ENCODE data around the gene LUC7L3.

Gene LUC7L3

GRCh38 chr17:50783193-50783660, 63.8 kb downstream of the LUC7L3 start:
- Mint-ChIP-seq H3K9me3 (no peaks in the 10 kb centered on the region), H3K4me3 (no peak overlapping the region), H3K27me3 (ENCODE audit: low read depth) (no peaks in the 10 kb centered on the region), H3K36me3 (ENCODE audit: low read depth) (no peaks in the 10 kb centered on the region), H3K4me1 (peaks cover 14% of the 10 kb centered on the region), H3K27ac (peak overlapping the region in 1 of 3 experiments; percentile 55)
- TF ChIP-seq, protein P1, sequence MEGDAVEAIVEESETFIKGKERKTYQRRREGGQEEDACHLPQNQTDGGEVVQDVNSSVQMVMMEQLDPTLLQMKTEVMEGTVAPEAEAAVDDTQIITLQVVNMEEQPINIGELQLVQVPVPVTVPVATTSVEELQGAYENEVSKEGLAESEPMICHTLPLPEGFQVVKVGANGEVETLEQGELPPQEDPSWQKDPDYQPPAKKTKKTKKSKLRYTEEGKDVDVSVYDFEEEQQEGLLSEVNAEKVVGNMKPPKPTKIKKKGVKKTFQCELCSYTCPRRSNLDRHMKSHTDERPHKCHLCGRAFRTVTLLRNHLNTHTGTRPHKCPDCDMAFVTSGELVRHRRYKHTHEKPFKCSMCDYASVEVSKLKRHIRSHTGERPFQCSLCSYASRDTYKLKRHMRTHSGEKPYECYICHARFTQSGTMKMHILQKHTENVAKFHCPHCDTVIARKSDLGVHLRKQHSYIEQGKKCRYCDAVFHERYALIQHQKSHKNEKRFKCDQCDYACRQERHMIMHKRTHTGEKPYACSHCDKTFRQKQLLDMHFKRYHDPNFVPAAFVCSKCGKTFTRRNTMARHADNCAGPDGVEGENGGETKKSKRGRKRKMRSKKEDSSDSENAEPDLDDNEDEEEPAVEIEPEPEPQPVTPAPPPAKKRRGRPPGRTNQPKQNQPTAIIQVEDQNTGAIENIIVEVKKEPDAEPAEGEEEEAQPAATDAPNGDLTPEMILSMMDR (IDR thresholded peaks at IDR 0.05; ENCODE audit: unreplicated experiment in 3 of 3), result peak; percentile 97 to 99 (median 98)

DNA sequence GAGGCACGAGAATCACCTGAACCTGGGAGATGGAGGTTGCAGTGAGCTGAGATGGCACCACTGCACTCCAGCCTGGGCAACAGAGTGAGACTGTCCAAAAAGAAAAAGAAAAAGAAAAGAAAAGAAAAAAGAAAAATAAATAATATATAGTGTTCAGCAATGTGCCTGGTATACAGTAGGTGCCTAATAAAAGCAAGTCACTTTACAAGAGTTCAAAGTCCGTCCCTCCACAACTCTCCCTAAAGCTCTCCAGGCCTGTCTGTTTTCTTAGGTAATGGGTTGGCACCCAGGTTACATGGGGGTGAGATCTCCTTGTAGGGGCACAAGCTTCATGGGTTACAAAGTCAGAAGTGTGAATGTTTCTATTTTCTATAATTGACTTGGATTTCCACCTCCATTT, 64.5 kb downstream of the LUC7L3 start:
- TF ChIP-seq, protein P1 (IDR thresholded peaks at IDR 0.05; ENCODE audit: unreplicated experiment in 3 of 3), result no peak
- Mint-ChIP-seq H3K4me1 (peaks cover 14% of the 10 kb centered on the region), H3K27ac (no peak overlapping the region), H3K36me3 (ENCODE audit: low read depth) (no peaks in the 10 kb centered on the region), H3K4me3 (no peak overlapping the region), H3K27me3 (ENCODE audit: low read depth) (no peaks in the 10 kb centered on the region), H3K9me3 (no peaks in the 10 kb centered on the region)

DNA sequence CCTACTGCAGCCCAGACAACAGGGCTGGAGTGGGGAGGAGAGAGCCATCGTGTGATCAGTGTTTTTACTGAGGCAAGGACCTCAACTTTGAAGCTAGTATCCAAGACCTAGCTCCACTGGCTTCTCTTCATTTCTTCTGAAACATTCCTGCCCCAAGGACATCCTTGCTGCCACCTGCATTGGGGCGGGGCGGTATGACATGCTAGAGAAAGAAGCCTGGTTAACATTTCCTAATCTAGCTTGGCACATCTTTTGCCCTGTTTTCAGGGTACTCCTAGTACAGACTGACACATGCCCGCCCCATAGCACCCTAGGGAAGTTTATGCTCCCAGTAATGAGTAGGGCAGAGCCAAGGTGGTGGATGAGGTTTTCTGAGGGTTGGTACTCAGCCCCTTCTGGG, 65.7 kb downstream of the LUC7L3 start:
- H3K27ac Mint-ChIP-seq, result peak overlapping the region in 1 of 3 experiments; percentile 75
- H3K36me3 Mint-ChIP-seq (ENCODE audit: low read depth), result no peaks in the 10 kb centered on the region
- no peaks in the 10 kb centered on the region for H3K9me3 Mint-ChIP-seq
- peaks cover 14% of the 10 kb centered on the region for H3K4me1 Mint-ChIP-seq
- TF ChIP-seq, protein P1 (IDR thresholded peaks at IDR 0.05; ENCODE audit: unreplicated experiment in 3 of 3), result no peak
- no peak overlapping the region for H3K4me3 Mint-ChIP-seq
- H3K27me3 Mint-ChIP-seq (ENCODE audit: low read depth), result no peaks in the 10 kb centered on the region

- Mint-ChIP-seq H3K4me1 (peaks cover 14% of the 10 kb centered on the region), H3K4me3 (no peak overlapping the region), H3K27ac (peak overlapping the region in 2 of 3 experiments; percentile 70 to 75), H3K9me3 (no peaks in the 10 kb centered on the region), H3K27me3 (ENCODE audit: low read depth) (no peaks in the 10 kb centered on the region), H3K36me3 (ENCODE audit: low read depth) (no peaks in the 10 kb centered on the region)
- TF ChIP-seq, protein P1 (IDR thresholded peaks at IDR 0.05; ENCODE audit: unreplicated experiment in 3 of 3), result no peak
Observed at GRCh38 chr17:50785946-50786570, 66.7 kb downstream of the LUC7L3 start.

GRCh38 chr17:50787106-50787505, 67.7 kb downstream of the LUC7L3 start:
- peaks cover 14% of the 10 kb centered on the region for H3K4me1 Mint-ChIP-seq
- no peak overlapping the region for H3K4me3 Mint-ChIP-seq
- H3K36me3 Mint-ChIP-seq (ENCODE audit: low read depth), result no peaks in the 10 kb centered on the region
- no peaks in the 10 kb centered on the region for H3K27me3 Mint-ChIP-seq (ENCODE audit: low read depth)
- no peaks in the 10 kb centered on the region for H3K9me3 Mint-ChIP-seq
- H3K27ac Mint-ChIP-seq, result peak overlapping the region in 2 of 3 experiments; percentile 62 to 63
- TF ChIP-seq, protein P1 (IDR thresholded peaks at IDR 0.05; ENCODE audit: unreplicated experiment in 3 of 3), result no peak

- H3K9me3 Mint-ChIP-seq, result no peaks in the 10 kb centered on the region
- H3K4me1 Mint-ChIP-seq, result peaks cover 19% of the 10 kb centered on the region
- TF ChIP-seq, protein P1 (IDR thresholded peaks at IDR 0.05; ENCODE audit: unreplicated experiment in 3 of 3), result no peak
- H3K36me3 Mint-ChIP-seq (ENCODE audit: low read depth), result no peaks in the 10 kb centered on the region
- H3K4me3 Mint-ChIP-seq, result no peak overlapping the region
- H3K27ac Mint-ChIP-seq, result peak overlapping the region in 2 of 3 experiments; percentile 14 to 42
- H3K27me3 Mint-ChIP-seq (ENCODE audit: low read depth), result no peaks in the 10 kb centered on the region
Observed at GRCh38 chr17:50790618-50791017, 71.2 kb downstream of the LUC7L3 start.

All from nephron (organoid).